Measurements from ENCODE around the gene ATP9B.

The ATP9B gene

DNA sequence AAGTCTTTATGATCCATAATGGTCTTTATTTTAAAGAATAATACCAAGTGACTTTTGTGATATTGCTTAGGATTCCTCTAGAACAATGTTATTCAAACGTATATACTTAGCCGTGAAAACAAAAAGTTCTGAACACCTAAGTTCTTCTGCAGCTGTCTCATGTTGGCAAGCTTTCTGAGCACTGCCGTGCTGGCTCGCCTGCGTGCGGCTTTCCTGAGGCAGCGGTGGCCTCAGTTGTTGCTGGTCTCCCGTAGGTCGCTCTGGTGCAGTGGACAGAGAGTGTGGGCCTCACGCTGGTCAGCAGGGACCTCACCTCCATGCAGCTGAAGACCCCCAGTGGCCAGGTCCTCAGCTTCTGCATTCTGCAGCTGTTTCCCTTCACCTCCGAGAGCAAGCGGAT lies 259.7 kb downstream of the ATP9B start:
- no peak for DNase-seq (ENCODE audit: low read depth in 2 of 2)

DNA sequence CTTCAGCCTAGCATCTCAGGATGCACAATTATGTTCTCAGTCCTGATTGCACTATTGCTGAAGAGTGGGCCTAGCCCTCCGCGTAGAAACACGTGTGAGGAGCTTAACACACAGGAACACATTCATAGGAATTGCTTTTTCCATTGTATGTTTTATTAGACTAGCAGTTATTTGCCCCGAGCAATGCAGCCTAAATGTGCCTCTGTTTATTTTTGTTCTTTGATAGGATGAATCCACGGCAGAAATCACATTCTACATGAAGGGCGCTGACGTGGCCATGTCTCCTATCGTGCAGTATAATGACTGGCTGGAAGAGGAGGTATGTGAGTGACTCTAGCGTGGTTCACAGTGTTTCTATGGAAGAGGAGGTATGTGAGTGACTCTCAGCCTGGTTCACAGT lies 260.6 kb downstream of the ATP9B start:
- no peak for DNase-seq (ENCODE audit: low read depth in 2 of 2)

DNA sequence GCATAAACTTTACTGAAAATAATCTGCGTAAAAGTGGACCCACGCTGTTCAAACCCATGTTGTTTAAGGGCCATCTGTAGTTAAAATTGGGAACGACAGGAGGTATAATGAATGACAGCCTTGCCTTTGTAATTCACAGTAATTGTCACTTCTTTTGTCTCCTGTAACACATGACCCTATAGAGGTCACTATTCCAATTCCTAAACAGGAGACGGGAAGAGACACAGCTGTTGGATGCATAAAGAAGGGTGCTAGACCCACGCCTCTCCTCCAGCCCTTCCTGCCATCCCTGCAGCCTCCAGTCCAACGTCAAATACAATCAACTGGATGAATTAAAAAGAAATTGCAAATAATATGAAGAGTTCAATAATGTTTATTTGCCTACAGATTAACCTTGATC lies 263.5 kb downstream of the ATP9B start:
- no peak for DNase-seq (ENCODE audit: low read depth in 2 of 2)

DNA sequence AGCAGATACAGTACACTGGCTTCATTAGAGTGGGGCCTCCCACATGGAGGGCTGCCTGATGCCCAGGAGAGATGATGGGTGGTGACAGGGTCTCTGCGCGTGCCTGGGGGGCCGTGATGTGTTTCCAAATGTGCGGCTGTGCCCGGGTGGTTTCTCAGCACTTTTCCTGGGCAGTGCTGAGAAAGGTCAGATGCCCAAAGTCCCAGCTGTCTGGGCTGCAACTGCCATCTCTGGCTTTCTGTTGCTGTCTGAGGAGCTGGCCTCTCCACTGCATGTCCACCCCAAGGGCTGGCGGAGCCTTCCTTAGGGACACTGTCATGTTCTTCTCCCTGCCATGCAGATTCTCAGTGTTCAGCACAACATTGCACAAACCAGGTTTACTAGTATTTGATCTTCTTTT lies 263.9 kb downstream of the ATP9B start:
- DNase-seq (ENCODE audit: low read depth in 2 of 2), result no peak

DNA sequence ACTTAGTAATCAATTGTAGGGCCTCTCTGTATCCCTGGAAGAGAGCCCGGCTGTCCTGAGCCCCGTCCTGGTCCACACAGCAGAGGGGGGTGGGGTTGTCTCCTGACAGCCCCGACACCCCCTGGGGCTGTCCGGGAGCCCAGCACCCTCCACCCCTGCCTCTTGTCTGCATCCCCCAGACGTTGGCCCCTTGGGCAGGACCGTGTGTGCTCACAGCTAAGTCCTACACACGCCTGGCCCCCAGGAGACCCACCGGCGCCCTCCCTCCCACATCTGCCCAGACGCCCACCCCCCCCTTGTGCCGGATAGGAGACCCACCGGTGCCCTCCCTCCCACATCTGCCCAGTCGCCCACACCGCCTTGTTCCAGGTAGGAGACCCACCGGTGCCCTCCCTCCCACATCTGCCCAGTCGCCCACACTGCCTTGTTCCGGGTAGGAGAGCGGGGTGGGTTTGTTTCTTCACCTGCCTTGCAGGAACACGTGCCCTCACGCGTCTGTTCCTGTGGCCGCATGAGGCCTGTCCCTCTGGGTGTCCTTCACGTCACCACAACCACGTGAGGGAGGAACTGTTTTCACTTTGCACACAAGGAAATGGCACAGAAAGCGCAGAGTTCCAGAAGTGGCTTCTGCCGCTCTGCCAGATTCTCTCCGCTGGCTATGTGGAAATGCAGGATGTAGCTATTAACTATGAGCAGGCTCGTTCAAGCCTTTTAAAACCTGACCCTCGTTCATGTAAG lies 265.5 kb downstream of the ATP9B start:
- DNase-seq (ENCODE audit: low read depth in 2 of 2), result no peak

DNA sequence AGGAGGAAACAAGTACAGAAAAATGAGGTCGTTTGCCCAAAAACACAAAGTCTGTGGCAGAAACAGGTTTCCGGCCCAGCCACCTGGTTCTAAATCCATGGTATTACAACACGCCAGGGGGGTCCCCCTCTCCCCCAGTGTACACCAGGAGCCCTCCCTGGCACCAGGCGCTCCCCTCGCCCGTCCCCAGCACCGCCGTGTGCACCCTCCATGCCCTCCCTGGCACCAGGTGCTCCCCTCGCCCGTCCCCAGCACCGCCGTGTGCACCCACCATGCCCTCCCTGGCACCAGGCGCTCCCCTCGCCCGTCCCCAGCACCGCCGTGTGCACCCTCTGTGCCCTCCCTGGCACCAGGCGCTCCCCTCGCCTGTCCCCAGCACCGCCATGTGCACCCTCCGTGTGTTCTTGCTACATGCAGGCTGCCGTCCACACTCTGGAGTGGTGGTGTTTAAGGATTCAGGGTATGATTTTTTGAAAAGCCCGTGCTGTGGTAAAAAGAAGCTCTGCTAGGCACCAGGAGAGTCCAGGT lies 266.7 kb downstream of the ATP9B start:
- DNase-seq (ENCODE audit: low read depth in 2 of 2), result no peak

DNA sequence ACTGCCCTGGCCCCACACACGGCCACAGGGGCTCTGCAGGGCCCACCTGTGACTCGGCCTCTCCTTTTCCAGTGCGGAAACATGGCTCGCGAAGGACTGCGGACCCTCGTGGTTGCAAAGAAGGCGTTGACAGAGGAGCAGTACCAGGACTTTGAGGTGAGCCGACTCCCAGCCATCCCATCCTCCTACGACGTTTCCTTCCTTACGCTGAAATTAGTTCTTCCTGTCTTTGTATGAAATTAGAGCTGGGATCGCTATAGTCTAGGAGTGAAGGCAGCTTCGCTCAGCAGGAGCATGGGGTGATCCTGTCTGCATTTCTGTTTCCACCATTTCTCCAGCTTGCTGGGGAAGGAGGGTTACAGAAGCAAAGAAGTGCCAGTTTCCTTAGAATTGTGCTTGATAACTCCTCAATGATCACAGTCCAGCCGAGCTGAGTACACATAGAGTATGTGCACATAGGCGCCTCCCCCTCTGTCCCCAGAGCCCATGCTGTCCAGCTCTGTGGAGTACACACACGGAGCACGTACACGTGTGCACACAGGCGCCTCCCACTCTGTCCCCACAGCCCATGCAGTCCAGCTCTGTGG lies 267.5 kb downstream of the ATP9B start:
- no peak for DNase-seq (ENCODE audit: low read depth in 2 of 2)

DNA sequence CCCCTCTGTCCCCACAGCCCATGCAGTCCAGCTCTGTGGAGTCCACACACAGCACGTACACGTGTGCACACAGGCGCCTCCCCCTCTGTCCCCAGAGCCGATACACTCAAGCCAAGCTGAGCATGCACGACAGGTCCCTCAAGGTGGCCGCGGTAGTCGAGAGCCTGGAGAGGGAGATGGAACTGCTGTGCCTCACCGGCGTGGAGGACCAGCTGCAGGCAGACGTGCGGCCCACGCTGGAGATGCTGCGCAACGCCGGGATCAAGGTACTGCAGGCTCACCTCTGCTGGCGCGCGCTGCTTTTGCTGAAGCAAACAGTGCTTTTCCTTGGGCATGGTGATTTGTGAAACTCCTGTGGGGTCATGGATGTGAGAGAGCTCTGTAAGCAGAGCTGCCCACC lies 268.0 kb downstream of the ATP9B start:
- DNase-seq (ENCODE audit: low read depth in 2 of 2), result no peak

DNA sequence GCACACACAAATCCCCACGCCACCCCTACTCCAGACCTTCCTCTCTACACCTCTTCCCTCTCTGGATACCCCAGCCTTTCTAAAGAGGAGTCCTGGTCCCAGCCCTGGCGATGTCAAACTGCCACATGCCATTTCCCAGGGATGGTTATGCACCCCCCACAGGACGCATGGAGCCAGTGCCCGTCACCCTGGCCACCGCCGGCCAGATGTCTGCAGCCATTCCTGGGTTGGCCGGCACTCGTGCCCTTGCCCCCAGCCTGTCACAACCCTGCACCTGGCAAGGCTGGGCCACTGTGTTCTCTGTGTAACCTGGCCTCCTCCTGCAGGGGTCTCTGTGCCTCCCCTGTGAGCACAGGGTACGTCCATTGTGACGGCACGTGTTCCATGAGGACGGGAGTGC lies 268.4 kb downstream of the ATP9B start:
- no peak for DNase-seq (ENCODE audit: low read depth in 2 of 2)

DNA sequence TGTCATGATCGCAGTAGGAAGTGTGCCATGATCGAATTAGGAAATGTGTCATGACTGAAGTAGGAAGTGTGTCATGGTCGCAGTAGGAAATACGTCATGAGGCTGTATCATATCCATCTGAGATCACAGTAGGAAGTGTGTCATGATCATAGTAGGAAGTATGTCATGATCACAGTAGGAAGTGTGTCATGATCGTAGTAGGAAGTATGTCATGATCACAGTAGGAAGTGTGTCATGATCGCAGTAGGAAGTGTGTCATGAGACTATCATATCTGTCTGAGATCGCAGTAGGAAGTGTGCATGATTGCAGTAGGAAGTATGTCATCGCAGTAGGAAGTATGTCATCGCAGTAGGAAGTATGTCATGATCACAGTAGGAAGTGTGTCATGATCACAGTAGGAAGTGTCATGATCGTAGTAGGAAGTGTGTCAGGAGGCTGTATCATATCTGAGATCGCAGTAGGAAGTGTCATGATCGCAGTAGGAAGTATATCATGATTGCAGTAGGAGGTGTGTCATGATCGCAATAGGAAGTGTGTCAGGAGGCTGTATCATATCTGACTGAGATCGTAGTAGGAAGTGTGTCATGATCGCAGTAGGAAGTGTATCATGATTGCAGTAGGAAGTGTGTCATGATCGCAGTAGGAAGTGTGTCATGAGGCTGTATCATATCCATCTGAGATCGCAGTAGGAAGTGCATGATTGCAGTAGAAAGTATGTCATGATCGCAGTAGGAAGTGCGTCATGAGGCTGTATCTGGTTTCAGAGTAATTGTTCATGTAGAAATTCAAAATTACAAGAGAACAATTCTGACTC lies 270.1 kb downstream of the ATP9B start:
- no peak for DNase-seq (ENCODE audit: low read depth in 2 of 2)

DNA sequence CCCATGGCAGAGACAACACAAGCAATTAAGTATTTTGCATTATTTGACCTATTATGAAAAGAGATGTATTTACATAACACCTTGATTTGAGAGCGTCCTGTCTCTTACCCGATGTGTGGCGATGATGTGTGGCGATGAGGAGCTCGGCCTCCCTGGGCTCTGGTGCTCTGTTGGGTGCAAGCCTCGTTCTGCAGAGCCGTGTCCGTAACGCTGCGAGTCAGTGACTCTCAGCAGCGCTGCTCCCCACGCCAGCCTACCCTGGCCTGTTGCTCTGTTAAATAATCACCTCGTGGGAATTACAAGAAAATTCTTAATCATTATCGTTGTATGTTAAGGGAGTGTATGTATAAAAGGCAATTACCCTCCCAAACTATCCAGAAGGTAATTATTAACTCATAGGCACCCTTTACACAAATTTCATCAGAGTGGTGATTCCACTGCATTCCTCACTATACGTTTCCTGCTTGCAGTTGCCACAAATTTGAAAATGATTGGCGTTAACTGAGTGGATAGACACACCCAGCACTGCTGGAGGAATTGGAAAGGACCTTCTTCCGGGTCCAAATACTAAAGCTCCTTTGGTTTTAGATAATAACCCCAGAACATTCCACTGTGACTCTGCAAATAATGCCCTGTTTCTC lies 274.5 kb downstream of the ATP9B start:
- no peak for DNase-seq (ENCODE audit: low read depth in 2 of 2)

DNA sequence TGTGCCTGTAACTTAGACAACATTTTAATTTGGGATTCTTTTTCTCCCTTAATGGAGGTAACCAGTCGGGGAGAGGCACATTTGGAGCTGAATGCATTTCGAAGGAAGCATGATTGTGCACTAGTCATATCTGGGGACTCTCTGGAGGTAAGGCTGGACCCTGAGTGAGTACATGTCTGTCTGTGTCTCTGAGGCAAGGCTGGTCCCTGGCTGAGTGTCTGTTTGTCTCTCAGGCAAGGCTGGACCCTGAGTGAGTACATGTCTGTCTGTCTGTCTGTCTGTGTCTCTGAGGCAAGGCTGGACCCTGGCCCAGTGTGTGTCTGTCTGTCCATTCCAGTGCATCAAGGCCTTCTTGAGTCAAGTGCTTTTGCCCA lies 275.0 kb downstream of the ATP9B start:
- no peak for DNase-seq (ENCODE audit: low read depth in 2 of 2)

DNA sequence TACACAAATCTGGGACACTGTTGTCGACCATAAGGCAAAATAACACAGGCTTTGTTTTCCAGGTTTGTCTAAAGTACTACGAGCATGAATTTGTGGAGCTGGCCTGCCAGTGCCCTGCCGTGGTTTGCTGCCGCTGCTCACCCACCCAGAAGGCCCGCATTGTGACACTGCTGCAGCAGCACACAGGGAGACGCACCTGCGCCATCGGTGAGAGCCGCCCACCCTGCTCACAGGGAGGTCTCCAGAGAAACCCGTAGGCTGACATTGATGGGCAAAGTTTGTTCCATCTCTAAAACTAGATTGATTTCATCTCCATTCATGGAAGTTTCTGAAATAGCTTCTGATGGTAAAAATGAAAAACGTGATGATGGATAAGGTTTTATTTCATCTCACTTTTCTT lies 276.2 kb downstream of the ATP9B start:
- DNase-seq (ENCODE audit: low read depth in 2 of 2), result no peak

DNA sequence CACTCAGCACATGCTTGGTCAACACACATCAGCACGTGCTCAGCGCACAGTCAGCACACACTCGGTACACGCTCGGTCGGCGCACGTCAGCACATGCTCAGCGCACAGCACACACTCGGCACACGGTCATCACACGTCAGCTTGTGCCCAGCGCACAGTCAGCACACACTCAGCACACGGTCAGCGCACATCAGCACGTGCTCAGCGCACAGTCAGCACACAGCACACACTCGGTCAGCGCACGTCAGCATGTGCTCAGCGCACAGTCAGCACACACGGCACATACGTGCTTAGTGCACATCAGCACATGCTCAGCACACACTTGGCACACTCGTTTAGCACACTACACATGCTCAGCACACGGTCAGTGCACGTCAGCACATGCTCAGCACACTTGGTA lies 276.8 kb downstream of the ATP9B start:
- no peak for DNase-seq (ENCODE audit: low read depth in 2 of 2)

DNA sequence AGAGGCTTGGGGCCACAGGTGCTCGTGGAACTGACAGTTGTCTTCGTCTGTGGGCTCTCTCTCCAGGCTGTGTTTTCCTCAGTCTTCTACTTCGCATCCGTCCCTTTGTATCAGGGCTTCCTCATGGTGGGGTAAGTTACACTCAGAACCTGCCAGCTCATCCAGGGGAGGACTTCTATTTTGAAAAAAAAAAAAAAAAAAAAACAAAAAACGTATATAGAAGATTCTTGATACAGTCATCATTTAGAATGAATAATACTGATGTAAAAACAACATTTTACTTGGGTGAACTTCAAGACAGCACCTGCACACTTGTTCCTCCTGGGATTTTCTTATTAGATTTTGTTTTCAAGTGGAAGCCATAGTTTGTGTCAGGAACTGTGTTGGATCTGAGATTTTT lies 278.9 kb downstream of the ATP9B start:
- no peak for DNase-seq (ENCODE audit: low read depth in 2 of 2)

DNA sequence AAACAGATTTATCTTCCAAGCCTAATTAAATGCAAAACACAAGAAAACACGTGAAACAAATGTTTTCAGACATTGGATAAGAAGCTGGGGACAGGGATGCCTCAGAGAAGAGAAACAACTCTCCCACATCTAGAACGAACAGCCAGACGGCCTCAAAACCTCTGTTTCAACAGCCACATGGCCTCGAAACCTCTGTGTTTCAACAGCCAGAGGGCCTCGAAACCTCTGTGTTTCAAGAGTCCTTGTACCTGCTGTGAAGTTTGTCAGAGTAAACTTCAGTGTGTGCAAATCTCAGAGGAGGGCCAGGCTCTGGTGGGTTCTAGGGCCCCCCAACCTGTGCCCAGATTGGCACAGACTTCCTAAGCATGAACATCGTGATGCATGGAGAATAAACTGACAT lies 283.2 kb downstream of the ATP9B start:
- DNase-seq (ENCODE audit: low read depth in 2 of 2), result no peak

DNA sequence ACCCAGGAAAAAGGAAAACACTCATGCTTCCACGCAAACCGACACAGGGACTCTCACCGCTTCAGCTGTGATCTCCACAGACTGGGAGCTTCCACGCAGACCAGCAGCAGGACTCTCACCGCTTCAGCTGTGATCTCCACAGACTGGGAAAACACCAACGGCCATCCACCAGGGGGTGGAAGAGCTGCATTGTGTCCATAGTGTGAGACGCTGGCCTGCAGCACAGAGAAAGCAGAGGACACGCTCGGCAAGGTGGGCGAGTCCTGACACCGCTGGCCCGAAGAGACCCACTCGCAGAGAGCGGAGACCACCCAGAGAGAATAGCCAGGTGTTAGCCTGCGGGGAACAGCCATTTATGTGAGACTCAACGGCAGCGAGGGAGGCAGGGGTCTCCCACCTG lies 284.1 kb downstream of the ATP9B start:
- no peak for DNase-seq (ENCODE audit: low read depth in 2 of 2)

DNA sequence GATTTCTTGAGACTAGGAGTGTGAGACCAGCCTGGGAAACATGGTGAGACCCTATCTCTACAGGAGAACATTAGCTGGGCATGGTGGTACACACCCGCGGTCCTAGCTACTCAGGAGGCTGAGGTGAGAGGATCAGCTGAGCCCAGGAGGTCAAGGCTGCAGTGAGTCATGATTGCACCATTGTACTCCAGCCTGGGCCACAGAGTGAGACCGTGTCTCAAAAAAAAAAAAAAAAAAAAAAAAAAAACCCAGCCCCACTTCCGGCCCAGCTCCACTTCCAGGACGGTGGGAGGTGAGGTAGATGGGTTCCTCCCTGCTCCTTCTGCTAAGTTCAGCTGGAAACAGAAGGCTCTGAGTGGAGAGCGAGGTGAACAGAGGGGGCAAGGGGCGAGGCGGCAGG lies 285.2 kb downstream of the ATP9B start:
- no peak for DNase-seq (ENCODE audit: low read depth in 2 of 2)

DNA sequence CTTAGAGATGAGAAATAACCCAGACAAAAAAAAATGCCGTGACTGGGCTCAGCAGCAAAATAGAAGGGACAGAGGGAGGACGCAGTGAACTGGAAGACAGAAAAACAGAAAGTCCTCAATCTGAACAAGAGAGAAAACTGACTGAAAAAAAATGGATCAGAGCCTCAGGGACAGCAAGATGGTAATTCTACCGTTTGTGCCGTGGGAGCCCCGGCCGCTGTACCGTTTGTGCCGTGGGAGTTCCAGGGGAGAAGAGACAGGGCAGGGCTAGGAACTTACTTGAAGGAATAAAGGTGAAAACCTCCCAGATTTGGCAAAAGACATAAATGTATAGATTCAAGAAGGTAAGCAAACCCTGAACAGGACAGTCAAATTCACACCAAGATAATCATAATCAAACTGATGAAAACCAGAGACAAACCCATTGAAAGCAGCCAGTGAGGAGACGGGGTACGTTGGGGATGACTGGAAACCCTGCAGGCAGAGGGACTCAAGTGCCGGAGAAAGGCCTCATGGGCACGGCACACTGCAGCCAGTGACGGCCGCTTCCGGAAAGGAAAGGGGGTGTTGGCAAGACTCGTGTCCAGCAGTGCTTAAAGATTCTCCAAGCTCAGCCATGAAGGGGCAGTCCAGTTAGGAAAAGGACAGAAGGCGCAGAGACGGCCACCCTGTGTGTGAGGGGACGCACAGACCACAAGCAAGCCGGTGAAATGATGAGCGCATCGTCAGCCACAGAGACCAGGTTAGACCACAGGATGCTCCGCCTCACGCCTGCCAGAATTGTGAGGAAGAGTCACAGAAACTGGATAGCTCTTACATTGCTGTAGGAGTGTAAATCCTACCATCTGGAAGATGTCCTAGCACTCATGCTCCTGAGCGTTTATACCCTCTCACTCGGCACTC lies 286.5 kb downstream of the ATP9B start:
- DNase-seq (ENCODE audit: low read depth in 2 of 2), result no peak

DNA sequence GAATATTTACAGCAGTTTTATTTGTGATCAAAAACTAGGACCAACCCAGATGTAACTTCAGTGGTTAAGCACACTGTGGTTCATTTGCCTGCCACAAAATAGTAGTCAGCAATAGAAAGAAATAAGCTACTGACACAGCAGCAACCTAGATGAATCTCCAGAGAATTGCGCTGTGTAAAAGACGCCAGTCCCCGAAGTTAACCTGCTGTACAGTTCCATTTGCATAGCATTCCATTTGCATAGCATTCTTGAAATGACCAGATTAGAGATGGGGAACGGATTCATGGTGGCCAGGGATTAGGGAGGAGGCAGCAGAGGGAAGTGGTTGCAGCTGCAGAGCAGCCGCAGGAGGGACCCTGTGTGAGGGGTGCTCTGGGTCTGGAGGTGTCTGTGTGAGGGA lies 287.2 kb downstream of the ATP9B start:
- no peak for DNase-seq (ENCODE audit: low read depth in 2 of 2)

DNA sequence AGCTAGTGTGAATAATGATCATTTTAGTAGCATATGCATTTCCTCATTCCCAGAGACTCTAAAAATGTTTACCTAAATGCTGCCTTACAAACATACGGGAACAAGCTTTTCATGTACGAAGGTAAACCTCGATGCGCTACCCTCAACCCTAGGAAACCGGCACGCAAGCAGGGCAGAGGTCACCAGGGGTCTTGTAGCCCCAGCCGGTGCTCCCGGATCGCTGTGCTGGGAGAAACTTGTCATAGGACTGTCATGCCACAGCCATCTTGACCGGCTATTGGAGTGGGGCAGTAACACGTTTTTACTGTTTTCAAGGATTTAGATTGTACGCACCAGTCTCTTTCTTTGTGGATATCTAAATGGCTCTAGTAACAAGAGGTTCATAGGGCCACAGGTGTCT lies 291.7 kb downstream of the ATP9B start:
- no peak for DNase-seq (ENCODE audit: low read depth in 2 of 2)

Data from stimulated activated CD8-positive, alpha-beta memory T cell treated with anti-CD3 and anti-CD28 coated beads, Interleukin-15, amount 100 ng/mL, for 4 hours (primary cell).